Heart right ventricle (tissue), 16 donors: ENCODE results near the gene SORL1. TPM values are rescaled to one million over a fixed set of nuclear protein-coding genes. Genes with fewer than 3 reads are reported as not detected.
A peak's percentile ranks its signal among the peaks of the same experiment; 100 is the strongest.

Experiments
- ATAC-seq, 8 donors: fragments of 200-7000 bp; cut with Tn5 transposase; one replicate each; pipeline ENCODE4 v1.9.1; 2020; ENCODE audit warnings: mild to moderate bottlenecking in 8 of 8, moderate library complexity in 8 of 8, moderate number of reproducible peaks in 1 of 8
- DNase-seq, 2 donors: peaks; one replicate each; pipeline ENCODE4 v3.0.0-alpha.2; 2020
- H3K27ac ChIP-seq, 10 donors: fragments of 200-600 bp; sonication (generic) in 2 of 10; one replicate each; pipeline versions ENCODE4 v1.5.0 to v1.8.0; 2020 to 2022; ENCODE audit warnings: mild to moderate bottlenecking in 3 of 10
- H3K27me3 ChIP-seq, 7 donors: fragments of 200-600 bp; one replicate each; pipeline ENCODE4 v1.8.0; 2021 to 2022; ENCODE audit warnings: mild to moderate bottlenecking in 2 of 7
- H3K36me3 ChIP-seq, 9 donors: fragments of 200-600 bp; sonication (generic) in 1 of 9; one replicate each; pipeline versions ENCODE4 v1.5.0 to v1.8.0; 2020 to 2022; ENCODE audit warnings: mild to moderate bottlenecking in 2 of 9
- H3K4me1 ChIP-seq, 9 donors: fragments of 200-600 bp; sonication (generic) in 1 of 9; one replicate each; pipeline versions ENCODE4 v1.5.0 to v1.8.0; 2020 to 2022; ENCODE audit warnings: mild to moderate bottlenecking in 4 of 9
- H3K4me3 ChIP-seq, 10 donors: fragments of 200-600 bp; sonication (generic) in 2 of 10; one replicate each; pipeline versions ENCODE4 v1.5.0 to v1.8.0; 2020 to 2022; ENCODE audit warnings: mild to moderate bottlenecking in 7 of 10, moderate library complexity in 2 of 10
- H3K9me3 ChIP-seq, 11 donors: fragments of 200-600 bp in 10 of 11; sonication (generic) in 2 of 11; one replicate each; pipeline versions ENCODE4 v1.5.0 to v1.8.0; 2013 to 2022; ENCODE audit warnings: mild to moderate bottlenecking in 2 of 11, control low read depth in 1 of 11, moderate library complexity in 1 of 11
- CTCF ChIP-seq, 9 donors: fragments of 200-600 bp; sonication (generic) in 2 of 9; IDR thresholded peaks; one replicate each; pipeline versions ENCODE4 v1.5.0 to v1.8.0; 2021 to 2022; ENCODE audit warnings: antibody characterized with exemption in 9 of 9, mild to moderate bottlenecking in 5 of 9, moderate library complexity in 1 of 9
- WGBS, 2 donors: extraction: QIAGEN DNeasy Blood & Tissue Kit; methylation state at CpG; one replicate each; pipeline ENCODE4 v1.1.7; 2013; ENCODE audit warnings: inconsistent platforms in 1 of 2; 5-methylcytosine and 5-hydroxymethylcytosine counted together
- intact Hi-C, 10 donors: fragments of 100-400 bp; cut with DNase I; formaldehyde crosslinking; loops; one replicate each; pipeline versions ENCODE4 v1.11.1 to v1.14.2; 2022
- polyA plus RNA-seq, 2 donors: library from polyadenylated mRNA; stranded (reverse); fragments of 200-250 nt; gene quantifications; one replicate each; pipeline ENCODE4 v1.2.3, GENCODE V29; 2013
- total RNA-seq, 10 donors: library from RNA; stranded (reverse); fragmentation: NEBNext Ultra II Directional in 3 of 10; extraction: Animal tissue kit (Norgen Biotek cat#: 25700) in 3 of 10; gene quantifications; one replicate each; pipeline versions ENCODE4 v1.2.1 to v1.2.4, GENCODE V29; 2021 to 2023
- donor health status: Arrhythmogenic right ventricular cardiomyopathy.
- donor health status: ischemic (EF 13 %, LVEDD 7.1; RV severe dilation, severe dysfunction).
- donor health status: healthy with polysubstance abuse.
- donor health status: DM: no; HTN: yes; CAD: no.
- donor health status: DM: no; HTN: no; CAD: no.
- donor health status: ischemic (EF 25% LVEDD 6.9; RV normal size, moderate dysfunction).
- donor health status: ischemic (EF 25% LVEDD 5.7; RV mildly dilated, moderate dysfunction).
- donor health status: healthy.
- donor health status: DM: yes; HTN: yes; CAD: no.
- donor health status: Ischemic cardiomyopathy.
- donor health status: ischemic (EF 35%, LVEDD 5.7; RV mildly dilated, moderate dysfunction).
- donor health status: nonischemic (EF 11% LVEDD 7.7; RV severe dilation, severe dysfunction).
- donor health status: DM: yes; HTN: yes; CAD: no.
- donor health status: PGD.
- donor health status: ischemic (EF 29% LVEDD 5.4; RV normal size, mild dysfunction).
- donor health status: nonischemic (EF 23%, LVEDD 6.1; RV moderate dilation, normal function).

Gene SORL1
- total and polyA plus RNA-seq, 12 donors = 0.26 to 15.1 (median 8.7) TPM

- peaks cover 6 to 81% (median 29%) of the 10 kb centered on the region in 9 donors for H3K4me1 ChIP-seq
- DNase-seq (peak in 1 of 2 donors; percentile 52), ATAC-seq (peak; percentile 45 to 66 (median 60))
- H3K27ac ChIP-seq = peak overlapping the region in 5 of 10 donors; percentile 14 to 92 (median 53)
- intact Hi-C loops = no loop called here
- H3K27me3 ChIP-seq = no peaks in the 10 kb centered on the region
- 67 to 77% methylated on average over 7 of the region's 7 CpGs for WGBS, 2 donors
- no peak for TF ChIP-seq CTCF (IDR thresholded peaks at IDR 0.05)
- H3K36me3 ChIP-seq = no peaks in the 10 kb centered on the region
- H3K4me3 ChIP-seq = no peak overlapping the region
- H3K9me3 ChIP-seq = no peaks in the 10 kb centered on the region
Measured at GRCh38 chr11:121418625-121419114, 33.4 kb upstream of the SORL1 start.

GRCh38 chr11:121419836-121420235 lies 32.3 kb upstream of the SORL1 start:
- ATAC-seq (no peak), DNase-seq (no peak)
- intact Hi-C loops = loop anchor here in 4 of 10 donors (10.0 kb wide), 3 partner anchors 85 to 175 kb away; no protein-coding TSS in a partner anchor
- Histone ChIP-seq H3K4me3 (no peak overlapping the region), H3K4me1 (peaks cover 6 to 70% (median 26%) of the 10 kb centered on the region in 9 donors), H3K27ac (peak overlapping the region in 1 of 10 donors; percentile 79), H3K9me3 (no peaks in the 10 kb centered on the region), H3K27me3 (no peaks in the 10 kb centered on the region), H3K36me3 (no peaks in the 10 kb centered on the region)
- WGBS, 2 donors = 28 to 48% methylated on average over 4 of the region's 4 CpGs
- no peak for TF ChIP-seq CTCF (IDR thresholded peaks at IDR 0.05)

- 79 to 86% methylated on average over 2 of the region's 2 CpGs for WGBS, 2 donors
- Histone ChIP-seq H3K27me3 (no peaks in the 10 kb centered on the region), H3K9me3 (no peaks in the 10 kb centered on the region), H3K27ac (peak overlapping the region in 1 of 10 donors; percentile 79), H3K36me3 (no peaks in the 10 kb centered on the region), H3K4me3 (no peak overlapping the region), H3K4me1 (peaks cover 6 to 64% (median 22%) of the 10 kb centered on the region in 9 donors)
- intact Hi-C loops = loop anchor here in 4 of 10 donors (10.0 kb wide), 3 partner anchors 86 to 174 kb away; no protein-coding TSS in a partner anchor
- no peak for TF ChIP-seq CTCF (IDR thresholded peaks at IDR 0.05)
- no peak for DNase-seq
- no peak for ATAC-seq
Measured at GRCh38 chr11:121420398-121420797, 31.7 kb upstream of the SORL1 start.

GRCh38 chr11:121421149-121421901 lies 30.8 kb upstream of the SORL1 start:
- no peak for ATAC-seq
- Histone ChIP-seq H3K9me3 (no peaks in the 10 kb centered on the region), H3K36me3 (no peaks in the 10 kb centered on the region), H3K27me3 (no peaks in the 10 kb centered on the region), H3K27ac (no peak overlapping the region), H3K4me1 (peaks cover 6 to 55% (median 16%) of the 10 kb centered on the region in 9 donors), H3K4me3 (no peak overlapping the region)
- no peak for DNase-seq
- WGBS, 2 donors = 58 to 86% methylated on average over 4 of the region's 4 CpGs
- intact Hi-C loops = loop anchor here in 4 of 10 donors (10.0 kb wide), 3 partner anchors 87 to 173 kb away; no protein-coding TSS in a partner anchor
- TF ChIP-seq CTCF (IDR thresholded peaks at IDR 0.05) = no peak
